ENCODE measurements around the gene INTS3.
"Not testable (repeated sequence)": the region's sequence is repeated elsewhere in the genome, so short reads cannot be mapped to it uniquely, and the experiment has no call there.

Gene INTS3

GRCh38 chr1:153711026-153711425 lies 16.8 kb upstream of the INTS3 start:
- no peak for TF ChIP-seq CTCF (IDR thresholded peaks at IDR 0.05; ENCODE audit: low read depth, low read length)
- DNase-seq (ENCODE audit: extremely low read depth, low read depth) = no peak

GRCh38 chr1:153716211-153716610 lies 11.6 kb upstream of the INTS3 start:
- DNase-seq (ENCODE audit: extremely low read depth, low read depth) = not testable (repeated sequence)

DNA sequence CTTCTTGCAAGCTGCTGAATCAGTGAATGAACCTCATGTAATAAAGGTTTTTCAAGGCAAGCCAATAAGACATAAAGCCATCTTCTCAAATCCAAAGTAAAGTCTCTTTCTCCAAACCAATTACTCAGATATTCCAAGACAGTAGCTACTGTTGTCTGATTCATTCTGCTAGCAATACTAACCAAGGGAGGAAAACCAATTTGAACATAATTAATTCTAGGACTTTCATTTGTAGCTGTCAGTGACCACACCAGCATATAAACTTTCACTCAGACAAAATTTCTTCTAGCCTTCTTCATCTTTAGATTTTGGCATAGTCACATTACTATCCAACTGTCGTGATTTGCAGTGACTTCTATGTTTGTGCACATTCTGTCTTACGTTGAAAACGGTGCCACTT lies 10.5 kb upstream of the INTS3 start:
- DNase-seq (ENCODE audit: extremely low read depth, low read depth) = no peak
- TF ChIP-seq CTCF (IDR thresholded peaks at IDR 0.05; ENCODE audit: low read depth, low read length) = no peak

DNA sequence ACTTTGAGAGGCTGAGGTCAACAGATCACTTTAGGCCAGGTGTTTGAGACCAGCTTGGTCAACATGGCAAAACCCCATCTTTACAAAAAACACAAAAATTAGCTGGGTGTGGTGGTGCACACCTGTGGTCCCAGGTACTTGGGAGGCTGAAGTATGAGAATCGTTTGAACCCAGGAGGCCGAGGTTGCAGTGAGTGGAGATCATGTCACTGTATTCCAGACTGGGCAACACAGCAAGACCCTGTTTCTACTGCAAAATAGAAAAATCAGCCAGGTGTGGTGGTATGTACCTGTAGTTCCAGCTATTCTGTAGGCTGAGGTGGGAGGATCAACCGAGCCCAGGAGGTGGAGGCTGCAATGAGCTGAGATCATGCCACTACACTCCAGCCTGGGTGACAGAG lies 4.2 kb upstream of the INTS3 start:
- DNase-seq (ENCODE audit: extremely low read depth, low read depth) = no peak
- no peak for TF ChIP-seq CTCF (IDR thresholded peaks at IDR 0.05; ENCODE audit: low read depth, low read length)

DNA sequence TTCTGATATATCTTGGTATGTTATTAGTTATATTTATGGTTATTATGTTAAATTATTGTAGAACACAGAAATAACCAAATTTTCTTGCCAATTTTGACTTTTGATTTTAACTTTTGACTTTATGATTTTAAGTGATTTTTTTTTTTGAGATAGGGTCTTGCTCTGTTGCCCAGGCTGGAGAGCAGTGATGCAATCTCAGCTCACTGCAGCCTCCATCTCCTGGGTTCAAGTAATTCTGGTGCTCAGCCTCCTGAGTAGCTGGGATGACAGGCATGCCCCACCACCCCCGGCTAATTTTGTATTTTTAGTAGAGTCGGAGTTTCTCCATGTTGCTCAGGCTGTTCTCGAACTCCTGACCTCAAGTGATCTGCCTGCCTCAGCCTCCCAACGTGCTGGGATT lies 3.2 kb upstream of the INTS3 start:
- not testable (repeated sequence) for DNase-seq (ENCODE audit: extremely low read depth, low read depth)

GRCh38 chr1:153728305-153729066 lies 636 bp downstream of the INTS3 start:
- no peak for DNase-seq (ENCODE audit: extremely low read depth, low read depth)
- no peak for TF ChIP-seq CTCF (IDR thresholded peaks at IDR 0.05; ENCODE audit: low read depth, low read length)

DNA sequence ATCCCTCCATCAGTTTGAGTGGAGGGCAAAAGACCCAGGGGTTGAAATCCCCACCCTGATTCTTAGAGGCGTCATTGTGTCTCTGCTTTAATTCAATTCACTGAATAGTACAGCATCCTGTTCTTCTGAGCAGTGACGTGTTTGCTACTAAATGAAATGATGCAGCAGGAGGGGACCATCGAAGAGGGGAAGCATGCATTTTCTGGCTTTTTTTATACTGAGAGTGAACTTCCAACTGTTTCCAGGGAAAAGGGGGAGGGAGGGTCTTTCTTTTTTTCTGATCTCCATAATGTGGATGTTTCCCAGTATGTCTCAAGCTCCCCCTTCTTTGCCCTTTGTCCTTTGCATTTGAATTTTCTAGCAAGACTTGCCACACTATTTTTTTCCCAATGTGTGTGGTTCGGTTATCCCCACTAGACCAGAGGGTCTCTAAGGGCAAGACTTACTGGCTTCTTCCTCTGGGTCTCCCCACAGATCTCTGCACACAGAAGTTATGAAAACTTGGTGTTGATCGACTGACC lies 2.7 kb downstream of the INTS3 start:
- DNase-seq (ENCODE audit: extremely low read depth, low read depth) = no peak
- TF ChIP-seq CTCF (IDR thresholded peaks at IDR 0.05; ENCODE audit: low read depth, low read length) = no peak

DNA sequence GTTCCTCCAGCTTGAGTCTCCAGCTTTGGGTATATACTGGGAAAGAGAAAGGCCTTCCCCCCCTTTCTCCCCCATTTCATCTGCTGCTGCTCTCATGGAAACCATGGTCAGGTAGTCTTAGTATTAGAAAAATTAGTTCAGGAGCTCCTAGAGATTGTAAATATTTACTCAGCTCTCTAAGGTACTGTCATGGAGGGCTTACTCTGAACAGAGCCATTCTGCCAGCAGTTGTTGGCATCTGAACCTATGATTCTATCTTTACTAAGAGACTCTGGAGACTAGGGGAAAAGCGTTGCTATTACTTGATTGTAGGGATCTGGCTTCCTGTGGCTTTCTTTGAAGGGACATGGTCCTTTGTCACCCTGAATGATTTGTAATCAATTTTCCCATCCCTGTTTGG lies 6.1 kb downstream of the INTS3 start:
- no peak for TF ChIP-seq CTCF (IDR thresholded peaks at IDR 0.05; ENCODE audit: low read depth, low read length)
- no peak for DNase-seq (ENCODE audit: extremely low read depth, low read depth)

Measured in AG09319 (cell line).